ENCODE data around the gene ORC3.

The ORC3 gene

DNA sequence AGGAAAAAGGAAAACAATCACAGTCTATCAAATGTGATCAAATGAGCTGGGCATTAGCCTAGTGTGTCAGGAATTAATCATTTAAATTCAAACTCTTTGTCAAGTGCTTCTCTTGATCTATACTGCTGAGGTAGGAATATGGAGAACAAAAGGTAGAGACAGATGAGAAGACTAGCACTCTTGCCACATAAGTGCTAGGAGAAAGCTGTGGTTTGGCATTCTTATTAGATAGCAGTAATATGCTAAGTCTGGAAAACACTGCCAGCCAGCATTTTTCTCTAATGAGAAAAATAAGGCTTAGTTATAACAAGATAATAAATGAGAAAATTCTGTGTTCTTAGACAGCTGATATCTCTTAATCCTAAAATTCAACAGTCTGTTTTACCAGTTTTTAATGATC is 38.9 kb downstream of the ORC3 start:
- TF ChIP-seq POLR2A (IDR thresholded peaks at IDR 0.05; ENCODE audit: low read length) (no peak), GATA1 (IDR thresholded peaks at IDR 0.05; ENCODE audit: low read depth, low read length) (no peak)

GRCh38 chr6:87630746-87631145 is 40.8 kb downstream of the ORC3 start:
- no peak for DNase-seq
- TF ChIP-seq POLR2A (IDR thresholded peaks at IDR 0.05; ENCODE audit: low read length) (no peak), GATA1 (IDR thresholded peaks at IDR 0.05; ENCODE audit: low read depth, low read length) (no peak)

More for the DNA sequence above, 38.9 kb downstream of the ORC3 start:
- no peak for DNase-seq

DNA sequence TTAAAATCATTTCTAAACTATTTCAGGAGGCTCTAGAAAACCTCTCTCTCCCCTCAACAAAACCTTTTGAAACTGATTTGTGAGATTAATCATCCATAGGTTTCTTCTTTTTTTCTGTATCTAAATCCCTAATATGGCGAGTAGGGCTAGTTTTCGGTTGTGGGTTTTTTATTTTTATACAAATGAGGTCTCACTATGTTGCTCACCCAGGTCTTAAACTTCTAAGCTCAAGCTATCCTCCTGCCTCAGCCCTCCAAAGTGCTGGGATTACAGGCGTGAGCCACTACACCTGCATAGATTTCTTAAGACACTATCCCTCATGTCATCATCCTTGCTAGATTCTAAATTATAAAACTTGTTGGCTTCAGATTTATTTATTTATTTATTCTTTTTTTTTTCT is 43.9 kb downstream of the ORC3 start:
- no peak for DNase-seq
- TF ChIP-seq POLR2A (IDR thresholded peaks at IDR 0.05; ENCODE audit: low read length) (no peak), GATA1 (IDR thresholded peaks at IDR 0.05; ENCODE audit: low read depth, low read length) (no peak)

- TF ChIP-seq GATA1 (IDR thresholded peaks at IDR 0.05; ENCODE audit: low read depth, low read length), result no peak
- TF ChIP-seq POLR2A (IDR thresholded peaks at IDR 0.05; ENCODE audit: low read length), result no peak
- no peak for DNase-seq
Measured at GRCh38 chr6:87636315-87636714, 46.4 kb downstream of the ORC3 start.

DNA sequence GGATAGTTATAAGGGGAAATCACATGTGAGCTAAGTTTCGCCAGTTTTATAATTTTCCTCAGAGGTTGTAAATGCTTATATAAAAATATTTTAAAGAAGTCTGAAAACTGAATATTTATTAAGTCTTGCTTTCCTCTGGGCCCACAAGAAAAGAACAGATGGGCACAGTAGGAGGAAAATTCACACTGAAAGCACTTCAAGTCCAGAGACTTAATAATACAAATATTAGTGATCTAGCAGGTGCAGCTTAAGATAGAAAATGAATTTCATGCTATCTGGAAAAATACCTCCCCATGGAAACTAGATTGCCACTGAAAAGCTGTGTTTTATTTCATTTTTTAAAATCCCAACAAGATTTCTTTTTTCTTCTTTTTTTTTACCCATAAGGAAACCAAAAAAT is 47.2 kb downstream of the ORC3 start:
- TF ChIP-seq GATA1 (IDR thresholded peaks at IDR 0.05; ENCODE audit: low read depth, low read length) (no peak), POLR2A (IDR thresholded peaks at IDR 0.05; ENCODE audit: low read length) (no peak)
- no peak for DNase-seq

- no peak for DNase-seq
- TF ChIP-seq POLR2A (IDR thresholded peaks at IDR 0.05; ENCODE audit: low read length) (no peak), GATA1 (IDR thresholded peaks at IDR 0.05; ENCODE audit: low read depth, low read length) (no peak)
Measured at GRCh38 chr6:87639373-87639772, 49.4 kb downstream of the ORC3 start.

- TF ChIP-seq POLR2A (IDR thresholded peaks at IDR 0.05; ENCODE audit: low read length) (no peak), GATA1 (IDR thresholded peaks at IDR 0.05; ENCODE audit: low read depth, low read length) (no peak)
- no peak for DNase-seq
Measured at GRCh38 chr6:87641065-87641692, 51.2 kb downstream of the ORC3 start.

GRCh38 chr6:87645080-87645479 is 55.1 kb downstream of the ORC3 start:
- DNase-seq, result no peak
- no peak for TF ChIP-seq POLR2A (IDR thresholded peaks at IDR 0.05; ENCODE audit: low read length)
- TF ChIP-seq GATA1 (IDR thresholded peaks at IDR 0.05; ENCODE audit: low read depth, low read length), result no peak

DNA sequence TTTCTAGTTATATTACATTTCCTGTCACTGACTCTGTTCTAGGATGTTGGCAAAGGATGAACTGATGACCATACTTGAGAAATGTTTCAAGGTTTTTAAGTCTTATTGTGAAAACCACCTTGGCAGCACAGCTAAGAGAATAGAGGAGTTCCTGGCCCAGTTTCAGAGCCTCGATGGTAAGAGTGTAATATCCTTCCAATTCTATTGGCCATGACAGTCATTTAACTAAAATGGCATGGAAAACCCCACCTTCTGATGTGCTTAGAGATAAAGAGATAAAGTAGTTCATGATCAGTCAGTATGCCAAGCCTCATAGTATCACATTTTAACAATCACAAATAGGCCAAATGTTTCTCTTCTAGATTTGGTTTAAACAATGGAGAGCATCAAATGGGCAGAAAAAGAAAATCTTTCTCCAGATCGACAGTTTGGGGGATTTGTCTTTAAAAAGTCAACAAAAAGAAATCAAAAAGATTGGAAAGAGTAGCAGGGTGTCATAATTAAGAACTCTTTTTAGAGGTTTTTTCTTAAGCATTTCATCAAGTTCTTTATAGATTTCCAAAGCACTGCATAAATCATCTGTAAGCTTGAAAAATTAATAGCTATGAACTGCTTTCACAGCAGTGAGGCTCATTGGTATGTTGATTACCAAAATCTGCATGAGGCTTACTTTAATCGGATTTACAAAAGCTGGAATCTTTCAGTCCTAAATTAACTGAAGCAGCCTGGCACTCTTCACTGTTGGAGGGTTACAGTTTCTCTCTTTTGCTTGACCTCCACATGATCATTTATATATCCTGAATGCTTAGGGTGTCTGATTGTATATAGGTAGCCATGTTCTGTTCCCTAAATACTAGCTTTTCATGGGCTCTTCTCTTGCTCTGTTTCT is 63.4 kb downstream of the ORC3 start:
- no peak for DNase-seq
- TF ChIP-seq POLR2A (IDR thresholded peaks at IDR 0.05; ENCODE audit: low read length) (no peak), GATA1 (IDR thresholded peaks at IDR 0.05; ENCODE audit: low read depth, low read length) (no peak)

DNA sequence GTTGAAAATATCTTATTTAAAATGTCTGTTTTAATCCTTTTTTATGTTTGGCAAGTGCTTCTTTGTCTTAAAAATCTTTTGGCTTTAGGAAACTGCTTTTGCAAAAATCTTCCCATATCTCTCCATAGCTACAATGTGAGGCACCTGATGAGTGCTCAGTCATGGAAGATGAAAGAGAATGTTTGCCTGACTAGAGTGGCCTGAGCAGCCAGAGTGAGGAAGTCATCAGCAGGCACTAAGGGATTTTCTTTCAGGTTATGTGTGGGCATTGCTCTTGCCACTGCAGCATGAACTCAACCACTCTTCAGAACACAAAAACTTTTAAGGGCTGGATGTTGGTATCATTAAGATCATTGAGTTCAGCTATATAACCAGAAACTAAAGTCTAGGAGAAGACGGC is 64.2 kb downstream of the ORC3 start:
- no peak for DNase-seq
- TF ChIP-seq POLR2A (IDR thresholded peaks at IDR 0.05; ENCODE audit: low read length) (no peak), GATA1 (IDR thresholded peaks at IDR 0.05; ENCODE audit: low read depth, low read length) (no peak)

DNA sequence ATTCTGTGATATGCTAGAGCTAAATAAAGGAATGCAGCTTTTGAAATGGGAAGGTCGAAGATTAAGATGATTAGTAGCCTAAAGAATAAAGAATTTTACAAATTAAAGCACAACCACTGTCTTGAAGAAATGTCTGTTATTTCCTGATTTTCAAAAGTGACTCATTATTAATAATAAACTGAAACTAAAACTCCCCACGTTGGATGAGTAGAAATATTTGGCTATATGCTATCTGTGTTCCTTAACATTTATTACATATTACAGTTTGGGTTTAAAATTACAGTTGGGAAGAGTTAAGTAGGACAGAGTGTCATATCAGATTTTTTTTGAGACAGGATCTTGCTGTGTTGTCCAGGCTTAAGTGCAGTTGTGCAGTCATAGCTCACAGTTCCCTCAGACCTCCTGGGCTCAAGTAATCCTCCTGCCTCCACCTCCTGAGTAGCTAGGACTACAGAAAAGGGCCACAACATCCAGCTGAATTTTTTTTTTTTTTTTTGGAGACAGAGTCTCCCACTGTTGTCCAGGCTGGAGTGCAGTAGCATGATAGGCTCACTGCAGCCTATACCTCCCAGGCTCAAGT is 65.0 kb downstream of the ORC3 start:
- TF ChIP-seq POLR2A (IDR thresholded peaks at IDR 0.05; ENCODE audit: low read length), result no peak
- no peak for TF ChIP-seq GATA1 (IDR thresholded peaks at IDR 0.05; ENCODE audit: low read depth, low read length)
- no peak for DNase-seq

- no peak for DNase-seq
- TF ChIP-seq POLR2A (IDR thresholded peaks at IDR 0.05; ENCODE audit: low read length) (no peak), GATA1 (IDR thresholded peaks at IDR 0.05; ENCODE audit: low read depth, low read length) (no peak)
Measured at GRCh38 chr6:87655824-87656223, 65.9 kb downstream of the ORC3 start.

DNA sequence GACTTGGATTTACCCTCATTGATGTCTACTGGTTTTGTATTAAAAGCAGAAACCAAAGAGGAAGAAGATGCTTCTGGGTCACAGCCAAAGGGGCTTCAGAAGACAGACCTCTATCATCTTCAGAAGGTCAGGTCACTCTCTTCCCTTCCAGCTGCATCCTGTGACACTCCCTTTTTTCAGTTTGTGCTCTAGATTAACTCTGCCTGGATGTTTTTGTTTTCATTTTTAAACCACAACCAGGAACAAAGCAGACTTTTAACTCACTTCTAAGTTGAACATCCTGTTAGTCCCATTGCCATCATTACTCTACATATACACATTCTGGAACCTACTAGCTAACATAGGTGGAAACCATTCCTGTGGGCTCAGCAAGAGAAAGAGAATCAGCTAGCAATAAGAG is 66.9 kb downstream of the ORC3 start:
- DNase-seq, result no peak
- TF ChIP-seq GATA1 (IDR thresholded peaks at IDR 0.05; ENCODE audit: low read depth, low read length) (no peak), POLR2A (IDR thresholded peaks at IDR 0.05; ENCODE audit: low read length) (no peak)

GRCh38 chr6:87658516-87658915 is 68.6 kb downstream of the ORC3 start:
- DNase-seq, result no peak
- TF ChIP-seq GATA1 (IDR thresholded peaks at IDR 0.05; ENCODE audit: low read depth, low read length) (no peak), POLR2A (IDR thresholded peaks at IDR 0.05; ENCODE audit: low read length) (no peak)
